GM19463 (cell line): ENCODE data around the gene PSENEN.

Experiments used
- ATAC-seq: cut with Tn5 transposase; IDR thresholded peaks from one replicate; pipeline ENCODE4 v1.9.1; 2021; ENCODE audit warnings: mild to moderate bottlenecking, moderate library complexity; ENCODE audit not compliant: unreplicated experiment

PSENEN gene

DNA sequence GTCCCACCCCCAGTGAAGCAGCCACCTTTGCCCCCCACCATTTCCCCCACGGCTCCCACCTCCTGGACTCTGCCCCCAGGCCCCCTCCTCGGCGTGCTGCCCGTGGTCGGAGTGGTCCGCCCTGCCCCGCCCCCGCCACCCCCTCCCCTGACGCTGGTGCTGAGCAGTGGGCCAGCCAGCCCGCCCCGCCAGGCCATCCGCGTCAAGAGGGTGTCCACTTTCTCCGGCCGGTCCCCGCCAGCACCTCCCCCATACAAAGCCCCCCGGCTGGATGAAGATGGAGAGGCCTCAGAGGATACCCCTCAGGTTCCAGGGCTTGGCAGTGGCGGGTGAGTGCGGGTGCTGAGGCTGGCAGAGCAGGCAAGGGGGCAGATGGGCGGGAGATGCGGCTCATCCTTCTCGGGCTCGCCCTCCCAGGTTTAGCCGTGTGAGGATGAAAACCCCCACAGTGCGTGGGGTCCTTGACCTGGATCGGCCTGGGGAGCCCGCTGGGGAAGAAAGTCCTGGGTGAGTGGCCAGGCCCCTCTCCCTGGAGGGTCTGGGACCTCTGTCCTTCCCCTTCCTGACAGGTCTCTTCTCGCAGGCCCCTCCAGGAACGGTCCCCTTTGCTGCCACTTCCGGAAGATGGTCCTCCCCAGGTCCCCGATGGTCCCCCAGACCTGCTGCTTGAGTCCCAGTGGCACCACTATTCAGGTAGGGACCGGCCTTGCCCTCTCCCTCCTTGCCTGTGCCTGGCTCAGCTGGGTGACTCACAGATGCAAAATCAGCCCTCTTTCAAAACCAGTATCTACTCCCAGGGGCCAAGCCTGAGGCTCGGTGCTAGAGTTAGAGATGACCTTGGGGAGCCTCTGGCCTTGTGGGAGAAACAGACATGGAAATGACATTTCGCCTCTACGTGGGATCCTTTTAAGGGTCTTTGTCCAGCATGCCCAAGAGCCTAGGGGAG lies 12.0 kb upstream of the PSENEN start:
- no peak for ATAC-seq

DNA sequence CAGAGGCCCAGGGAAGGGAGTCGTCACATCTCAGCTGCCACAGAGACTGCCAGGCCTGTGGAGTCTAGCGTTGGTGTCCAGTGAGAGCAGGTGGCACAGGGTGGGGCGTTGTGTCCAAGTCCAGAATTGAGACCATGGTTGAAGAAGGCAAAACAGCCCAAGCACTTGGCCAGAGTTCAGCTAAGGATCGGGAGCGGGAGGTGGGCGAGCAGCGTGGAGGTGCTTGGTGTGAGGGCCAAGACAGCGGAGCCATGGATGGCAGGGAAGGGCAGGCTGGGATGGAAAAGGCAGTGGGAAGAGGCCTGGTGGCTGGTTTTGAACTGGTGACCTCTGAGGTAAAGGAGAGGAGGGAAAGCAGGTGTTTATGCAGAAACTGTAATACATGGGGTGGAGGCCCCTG lies 11.2 kb upstream of the PSENEN start:
- no peak for ATAC-seq

- no peak for ATAC-seq
Observed at GRCh38 chr19:35734889-35735288, 10.6 kb upstream of the PSENEN start.

DNA sequence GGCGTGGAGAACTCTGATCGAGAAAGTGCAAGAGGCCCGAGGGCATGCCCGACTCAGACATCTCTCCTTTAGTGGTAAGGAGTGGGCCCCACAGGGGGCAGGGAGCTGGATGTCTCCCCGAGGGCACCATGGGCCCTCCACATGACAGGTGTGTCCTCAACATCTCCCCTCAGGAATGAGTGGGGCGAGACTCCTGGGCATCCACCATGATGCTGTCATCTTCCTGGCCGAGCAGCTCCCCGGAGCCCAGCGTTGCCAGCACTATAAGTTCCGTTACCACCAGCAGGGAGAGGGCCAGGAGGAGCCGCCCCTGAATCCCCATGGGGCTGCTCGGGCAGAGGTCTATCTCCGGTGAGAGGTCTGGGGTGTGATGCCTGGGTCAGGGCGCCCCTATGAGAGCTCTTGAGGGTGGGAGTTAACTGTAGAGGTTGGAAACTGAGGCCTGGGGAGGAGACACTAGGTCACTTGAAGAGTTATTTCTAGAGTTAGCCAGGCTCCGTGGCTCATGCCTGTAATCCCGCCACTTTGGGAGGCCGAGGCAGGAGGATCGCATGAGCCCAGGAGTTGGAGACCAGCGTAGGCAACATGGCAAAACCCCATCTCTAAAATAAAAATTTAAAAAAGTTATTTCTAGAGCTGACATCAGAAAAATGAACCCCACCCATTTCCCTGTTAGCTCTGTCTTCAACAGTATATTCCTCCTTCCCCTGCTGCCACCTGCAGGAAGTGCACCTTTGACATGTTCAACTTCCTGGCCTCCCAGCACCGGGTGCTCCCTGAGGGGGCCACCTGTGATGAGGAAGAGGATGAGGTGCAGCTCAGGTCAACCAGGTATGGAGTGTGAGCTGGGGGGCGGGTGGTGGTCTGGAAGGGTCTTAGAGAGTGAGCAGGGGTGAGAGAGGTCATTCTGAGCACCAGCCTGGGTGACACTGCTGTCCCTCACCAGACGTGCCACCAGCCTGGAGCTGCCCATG lies 8.3 kb upstream of the PSENEN start:
- no peak for ATAC-seq

DNA sequence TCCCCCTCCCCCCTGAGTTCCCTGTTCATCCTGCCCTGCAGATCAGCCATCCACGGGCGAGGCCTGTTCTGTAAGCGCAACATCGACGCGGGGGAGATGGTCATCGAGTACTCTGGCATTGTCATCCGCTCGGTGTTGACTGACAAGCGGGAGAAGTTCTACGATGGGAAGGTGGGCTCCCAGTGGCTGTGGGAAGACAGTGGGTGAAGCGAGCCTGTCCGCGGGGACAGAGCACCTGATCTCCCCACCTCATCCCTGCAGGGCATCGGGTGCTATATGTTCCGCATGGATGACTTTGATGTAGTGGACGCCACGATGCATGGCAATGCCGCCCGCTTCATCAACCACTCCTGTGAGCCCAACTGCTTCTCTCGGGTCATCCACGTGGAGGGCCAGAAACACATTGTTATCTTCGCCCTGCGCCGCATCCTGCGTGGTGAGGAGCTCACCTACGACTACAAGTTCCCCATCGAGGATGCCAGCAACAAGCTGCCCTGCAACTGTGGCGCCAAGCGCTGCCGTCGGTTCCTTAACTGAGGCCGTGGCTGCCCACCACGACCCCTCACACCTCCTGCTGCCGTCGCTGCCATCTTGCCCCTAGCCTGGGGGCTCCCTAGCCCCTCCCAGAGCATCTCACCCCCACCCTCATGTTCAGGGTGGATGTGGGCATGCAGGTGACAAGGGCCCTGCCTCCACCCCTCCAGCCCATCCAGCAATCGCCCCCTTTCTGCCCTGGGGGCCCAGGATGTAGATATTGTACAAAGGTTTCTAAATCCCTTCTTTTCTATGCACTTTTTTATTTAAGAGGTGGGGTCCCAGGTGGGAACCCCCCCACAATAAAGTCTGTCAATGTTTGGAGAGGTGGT lies 7.2 kb upstream of the PSENEN start:
- ATAC-seq: no peak

- no peak for ATAC-seq
Observed at GRCh38 chr19:35738887-35739229, 6.6 kb upstream of the PSENEN start.

GRCh38 chr19:35739275-35740107 lies 6.0 kb upstream of the PSENEN start:
- no peak for ATAC-seq

- peak; percentile 16 for ATAC-seq
Observed at GRCh38 chr19:35740108-35740422, 5.4 kb upstream of the PSENEN start.

- peak; percentile 62 for ATAC-seq
Observed at GRCh38 chr19:35740423-35741202, 4.8 kb upstream of the PSENEN start.

DNA sequence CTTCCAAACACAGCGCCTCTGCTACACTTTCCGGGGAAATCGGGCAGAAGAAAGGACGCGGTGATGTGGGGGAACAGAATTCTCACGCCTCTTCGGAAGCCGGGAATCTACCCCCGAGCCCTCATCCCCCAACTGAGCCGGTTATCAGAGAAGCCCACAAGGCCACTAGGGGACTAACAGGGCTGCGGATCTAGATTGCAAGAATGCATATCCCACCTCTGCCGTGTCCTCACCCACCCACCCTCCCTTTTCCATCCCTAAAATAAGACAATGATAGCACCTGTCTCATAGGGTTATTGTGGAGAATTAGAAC lies 4.3 kb upstream of the PSENEN start:
- ATAC-seq: no peak

GRCh38 chr19:35742121-35742724 lies 3.2 kb upstream of the PSENEN start, which contains the start of gene IGFLR1:
IGFLR1 (minus strand) TSS chr19:35742452; CDS start chr19:35741180, 1,272 bp downstream.
- no peak for ATAC-seq

DNA sequence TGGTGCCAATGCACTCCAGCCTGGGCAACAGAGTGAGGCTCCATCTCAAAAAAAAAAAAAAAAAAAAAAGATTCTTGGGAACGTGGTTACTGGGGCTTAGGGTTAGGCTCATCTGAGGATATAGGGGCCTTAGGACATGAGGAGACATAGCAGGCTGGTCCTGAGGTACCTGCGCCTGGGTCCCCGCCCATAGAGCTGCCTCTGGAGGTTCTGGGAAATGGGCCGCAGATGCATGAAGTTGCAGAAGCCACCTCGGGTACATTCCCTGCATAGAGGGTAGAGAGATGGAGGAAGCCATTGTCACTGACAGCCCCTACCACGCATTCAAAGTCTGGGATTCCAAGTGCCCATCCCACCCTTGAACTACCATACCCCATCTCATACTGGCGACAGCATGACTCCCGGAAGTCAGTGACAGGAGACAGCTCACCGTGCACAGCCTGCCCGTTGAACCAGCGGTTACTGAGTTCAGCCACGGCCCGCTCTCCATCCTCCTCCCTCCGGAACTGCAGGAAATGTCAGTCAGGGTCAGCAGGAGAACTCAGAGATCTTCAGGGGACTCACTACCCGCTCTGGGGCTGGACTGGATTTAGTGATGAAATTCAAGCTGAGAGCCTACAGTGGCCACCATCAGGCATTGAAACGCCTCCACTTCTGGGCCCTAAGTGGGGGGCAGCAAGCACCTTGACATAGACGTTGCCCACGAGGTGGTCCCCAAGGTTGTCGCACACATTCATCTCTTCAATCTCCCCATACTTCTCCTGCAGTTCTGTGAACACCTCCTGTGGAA lies 1.6 kb upstream of the PSENEN start:
- no peak for ATAC-seq

DNA sequence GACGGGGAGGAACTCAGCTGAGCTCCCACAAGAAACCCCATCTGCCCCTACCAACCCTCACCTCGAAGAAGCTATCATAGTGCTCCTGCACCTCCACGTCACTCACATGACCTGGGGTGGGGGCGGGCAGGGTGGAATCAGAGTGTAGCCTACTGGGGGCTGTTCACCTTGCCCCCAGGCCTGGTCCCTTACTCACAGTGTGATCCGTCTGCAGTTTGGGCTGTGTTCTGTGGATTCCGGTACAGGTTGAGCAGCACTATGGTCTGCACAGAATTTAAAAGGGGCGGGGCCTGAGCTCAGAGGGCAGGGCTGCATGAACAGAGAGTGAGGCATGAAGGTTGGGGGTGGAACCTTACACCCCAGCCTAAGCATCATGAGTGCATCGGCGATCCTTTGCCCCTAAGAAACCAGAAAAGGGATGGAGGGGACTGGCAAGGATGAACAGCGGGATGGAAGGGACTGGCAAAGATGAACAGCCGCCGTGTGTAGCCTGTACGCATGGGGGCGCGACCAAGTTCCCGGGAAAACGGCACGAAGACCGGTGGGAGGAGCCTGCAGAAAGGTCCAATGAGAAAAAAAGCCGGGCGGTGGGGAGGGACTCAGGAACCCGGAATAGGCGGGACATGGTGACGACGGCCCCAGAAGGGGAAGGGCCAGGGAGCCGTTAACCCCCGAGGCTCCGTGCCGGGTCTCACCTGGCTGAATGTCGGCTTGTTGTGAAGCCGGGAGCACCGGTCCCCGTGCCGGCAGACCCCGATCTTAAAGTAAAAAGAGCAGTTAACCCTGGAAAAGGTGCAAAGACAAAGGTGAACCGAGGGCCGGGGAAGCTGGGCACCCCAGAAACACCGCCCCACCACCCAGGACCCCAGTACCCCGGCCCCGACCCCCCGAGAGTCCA lies 772 bp upstream of the PSENEN start:
- ATAC-seq: peak; percentile 23

DNA sequence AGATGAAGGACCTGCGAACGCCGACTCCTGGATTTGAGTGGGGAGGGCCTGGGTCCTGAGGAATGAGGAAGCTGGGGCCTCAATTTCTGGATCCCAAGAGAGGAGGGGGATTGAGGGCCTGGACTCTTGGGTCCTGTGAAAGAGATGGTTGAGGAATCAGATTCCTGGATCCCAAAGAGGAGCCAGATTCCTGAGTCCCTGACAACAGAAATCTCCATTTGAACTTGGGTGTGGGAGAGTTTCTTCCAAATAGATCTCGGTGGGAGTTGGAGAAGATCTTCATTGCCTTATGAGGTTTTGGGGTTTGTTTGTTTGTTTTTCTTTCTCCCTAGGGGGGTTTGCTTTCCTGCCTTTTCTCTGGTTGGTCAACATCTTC lies 624 bp downstream of the PSENEN start:
- no peak for ATAC-seq

DNA sequence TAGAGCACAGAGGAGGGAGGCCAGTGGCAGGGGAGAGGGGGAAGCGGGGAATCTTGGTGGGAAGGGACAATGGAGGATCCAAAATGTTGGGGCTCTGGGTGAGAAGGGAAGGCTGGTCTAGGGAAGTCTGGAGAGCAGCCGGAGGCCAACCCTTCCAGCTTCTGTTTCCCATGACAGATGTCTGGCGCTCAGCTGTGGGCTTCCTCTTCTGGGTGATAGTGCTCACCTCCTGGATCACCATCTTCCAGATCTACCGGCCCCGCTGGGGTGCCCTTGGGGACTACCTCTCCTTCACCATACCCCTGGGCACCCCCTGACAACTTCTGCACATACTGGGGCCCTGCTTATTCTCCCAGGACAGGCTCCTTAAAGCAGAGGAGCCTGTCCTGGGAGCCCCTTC lies 1.1 kb downstream of the PSENEN start:
- no peak for ATAC-seq

DNA sequence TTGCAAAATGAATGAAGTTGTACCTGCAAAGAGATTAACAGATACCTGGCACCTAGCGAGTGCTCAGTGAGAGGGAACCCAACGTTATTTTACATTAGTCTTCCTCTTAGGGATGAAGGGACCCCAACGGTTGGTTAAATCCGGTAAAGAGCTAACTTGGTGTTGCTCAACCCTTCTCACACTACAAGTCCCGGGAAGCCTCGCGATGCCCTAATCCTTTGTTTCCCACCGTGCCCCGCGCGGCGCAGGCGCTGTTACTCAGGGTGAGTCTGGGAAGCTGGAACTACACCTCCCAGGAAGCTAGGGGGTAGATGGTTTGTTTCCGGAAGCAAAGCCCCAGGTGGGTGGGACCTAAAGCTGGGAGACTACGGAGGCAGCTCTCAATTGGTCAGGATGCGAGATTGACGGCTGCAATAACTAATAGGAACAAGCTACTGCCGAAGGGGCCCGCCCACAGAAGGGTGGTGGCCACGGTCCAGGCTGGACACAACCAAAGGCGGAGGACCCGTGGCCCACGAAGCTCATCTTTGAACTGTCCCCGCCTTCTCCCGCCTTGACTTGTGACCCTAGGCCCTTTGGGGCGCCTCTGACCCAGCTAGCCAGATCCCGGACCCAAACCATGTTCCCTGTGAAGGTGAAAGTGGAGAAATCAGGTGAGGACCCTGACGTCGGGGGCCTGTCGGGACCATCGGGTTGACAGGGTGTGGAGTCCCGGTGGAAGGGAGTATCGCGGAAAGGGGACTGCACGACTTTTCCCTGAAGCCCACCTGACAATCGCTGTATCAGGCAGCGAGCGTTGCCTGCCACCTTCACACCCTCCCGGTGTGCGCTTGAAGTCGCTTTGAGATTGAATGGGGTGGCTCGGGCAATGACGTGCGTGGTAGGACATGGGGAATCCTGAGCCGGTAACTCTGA lies 2.9 kb downstream of the PSENEN start, which contains the start of gene LIN37:
LIN37 (plus strand) TSS at position 471 of the 915 bp plus-strand sequence; CDS start at position 620, 149 bp downstream.
- ATAC-seq: peak; percentile 77
